ENCODE results near the gene HNRNPCL1. TPM values are rescaled to one million over a fixed set of nuclear protein-coding genes. Genes with fewer than 3 reads are reported as not detected.
"Not testable (repeated sequence)": the region's sequence is repeated elsewhere in the genome, so short reads cannot be mapped to it uniquely, and the experiment has no call there.

The HNRNPCL1 gene
- total RNA-seq, 2 experiments from 2014 or later = not detected

DNA sequence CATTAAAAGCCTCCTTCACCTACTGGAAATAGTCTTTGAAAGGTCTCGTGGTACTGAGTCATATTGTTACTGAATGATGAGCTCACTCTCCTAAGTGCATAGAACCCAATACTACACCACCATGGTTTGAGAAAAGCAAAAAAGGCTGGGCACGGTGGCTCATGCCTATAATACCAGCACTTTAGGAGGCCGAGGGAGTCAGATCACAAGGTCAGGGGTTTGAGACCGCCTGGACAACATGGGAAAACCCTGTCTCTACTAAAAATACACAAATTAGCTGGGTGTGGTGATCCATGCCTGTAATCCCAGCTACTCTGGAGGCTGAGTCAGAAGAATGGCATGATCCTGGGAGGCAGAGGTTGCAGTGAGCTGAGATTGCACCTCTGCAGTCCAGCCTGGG, 3.3 kb upstream of the HNRNPCL1 start:
- ChIA-PET POLR2A (no interaction called here), CTCF (ENCODE audit: unreplicated experiment) (no interaction called here)
- TF ChIP-seq, protein P1, sequence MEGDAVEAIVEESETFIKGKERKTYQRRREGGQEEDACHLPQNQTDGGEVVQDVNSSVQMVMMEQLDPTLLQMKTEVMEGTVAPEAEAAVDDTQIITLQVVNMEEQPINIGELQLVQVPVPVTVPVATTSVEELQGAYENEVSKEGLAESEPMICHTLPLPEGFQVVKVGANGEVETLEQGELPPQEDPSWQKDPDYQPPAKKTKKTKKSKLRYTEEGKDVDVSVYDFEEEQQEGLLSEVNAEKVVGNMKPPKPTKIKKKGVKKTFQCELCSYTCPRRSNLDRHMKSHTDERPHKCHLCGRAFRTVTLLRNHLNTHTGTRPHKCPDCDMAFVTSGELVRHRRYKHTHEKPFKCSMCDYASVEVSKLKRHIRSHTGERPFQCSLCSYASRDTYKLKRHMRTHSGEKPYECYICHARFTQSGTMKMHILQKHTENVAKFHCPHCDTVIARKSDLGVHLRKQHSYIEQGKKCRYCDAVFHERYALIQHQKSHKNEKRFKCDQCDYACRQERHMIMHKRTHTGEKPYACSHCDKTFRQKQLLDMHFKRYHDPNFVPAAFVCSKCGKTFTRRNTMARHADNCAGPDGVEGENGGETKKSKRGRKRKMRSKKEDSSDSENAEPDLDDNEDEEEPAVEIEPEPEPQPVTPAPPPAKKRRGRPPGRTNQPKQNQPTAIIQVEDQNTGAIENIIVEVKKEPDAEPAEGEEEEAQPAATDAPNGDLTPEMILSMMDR (conservative IDR thresholded peaks at IDR 0.05; ENCODE audit: low read length) = no peak
- TF ChIP-seq EZH2phosphoT487 (IDR thresholded peaks at IDR 0.05; ENCODE audit: borderline replicate concordance, low read depth, low read length) = no peak
- intact Hi-C loops (cut with micrococcal nuclease; ENCODE audit: unreplicated experiment) = no loop called here
- DNase-seq (ENCODE audit: low spot score) = no peak
- Histone ChIP-seq H3K9me2 (ENCODE audit: insufficient read depth, low read length) (no peaks in the 10 kb centered on the region), H2AFZ (ENCODE audit: low read length) (no peak overlapping the region), H3K4me1 (ENCODE audit: insufficient read depth, low read length, poor library complexity, severe bottlenecking) (no peaks in the 10 kb centered on the region), H3K27ac (ENCODE audit: low read depth, low read length, poor library complexity, severe bottlenecking) (no peak overlapping the region), H3K9me3 (ENCODE audit: low read length) (no peaks in the 10 kb centered on the region), H3K4me2 (ENCODE audit: low read length) (no peak overlapping the region), H3K4me3 (ENCODE audit: low read depth, low read length, poor library complexity, severe bottlenecking) (no peak overlapping the region), H3K36me3 (ENCODE audit: insufficient read depth, low read length) (no peaks in the 10 kb centered on the region), H4K20me1 (ENCODE audit: insufficient read depth, low read length) (no peaks in the 10 kb centered on the region), H3K79me2 (ENCODE audit: insufficient read depth, low read depth, low read length) (no peaks in the 10 kb centered on the region)
- no TSS peak for BruUV-seq (replicated peaks)

DNA sequence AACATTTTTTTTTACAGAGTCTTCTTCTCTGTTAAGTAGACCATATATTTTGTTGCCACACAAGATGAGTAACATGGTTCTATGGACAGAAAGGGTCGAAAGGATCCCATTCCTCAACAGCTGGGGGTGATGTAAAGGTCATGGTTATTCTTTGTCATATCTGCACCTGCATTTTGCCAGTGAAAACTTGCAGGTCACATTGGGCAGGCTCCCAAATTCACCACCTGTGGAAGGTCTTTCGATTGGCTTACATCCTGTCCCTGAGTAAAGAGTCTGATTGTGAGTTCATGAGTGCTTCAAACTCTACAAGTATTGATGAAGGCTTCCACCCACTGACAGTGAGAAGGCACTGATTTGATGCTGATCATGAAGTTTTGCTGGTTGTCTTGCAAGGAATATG, 15.3 kb downstream of the HNRNPCL1 start:
- H3K4me2 ChIP-seq (ENCODE audit: low read length); CTCF ChIA-PET (ENCODE audit: unreplicated experiment); H2AFZ ChIP-seq (ENCODE audit: low read length); H3K4me1 ChIP-seq (ENCODE audit: insufficient read depth, low read length, poor library complexity, severe bottlenecking); DNase-seq (ENCODE audit: low spot score); H3K4me3 ChIP-seq (ENCODE audit: low read depth, low read length, poor library complexity, severe bottlenecking); H4K20me1 ChIP-seq (ENCODE audit: insufficient read depth, low read length); H3K79me2 ChIP-seq (ENCODE audit: insufficient read depth, low read depth, low read length); H3K9me2 ChIP-seq (ENCODE audit: insufficient read depth, low read length); H3K9me3 ChIP-seq (ENCODE audit: low read length); H3K36me3 ChIP-seq (ENCODE audit: insufficient read depth, low read length); H3K27ac ChIP-seq (ENCODE audit: low read depth, low read length, poor library complexity, severe bottlenecking); intact Hi-C loops (cut with micrococcal nuclease; ENCODE audit: unreplicated experiment); POLR2A ChIA-PET; BruUV-seq (replicated peaks): not testable (repeated sequence)

DNA sequence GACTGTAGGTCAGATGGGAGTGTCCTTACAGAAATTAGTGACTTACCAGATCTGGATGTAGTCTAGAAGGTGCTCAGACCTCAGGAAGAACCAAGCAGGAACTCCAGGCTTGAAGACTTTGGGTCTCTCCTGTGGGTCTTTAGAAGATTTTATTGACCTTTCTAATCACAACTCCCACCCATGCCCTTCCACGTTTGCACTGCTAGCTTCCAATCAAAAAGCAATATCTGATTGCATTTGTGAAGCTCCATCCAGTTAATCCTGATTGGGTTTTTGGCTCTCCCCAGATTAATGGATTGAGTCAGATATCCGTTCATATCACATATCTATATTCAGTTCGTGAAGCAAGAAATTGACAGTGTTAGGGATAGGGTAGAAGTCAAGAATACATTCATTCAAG, 17.2 kb downstream of the HNRNPCL1 start, which contains the start of gene PRAMEF11:
Gene PRAMEF11 (minus strand): TSS at position 101 of the 400 bp plus-strand sequence. CDS start 2,621 bp downstream, outside the sequence.
- CTCF ChIA-PET (ENCODE audit: unreplicated experiment); intact Hi-C loops (cut with micrococcal nuclease; ENCODE audit: unreplicated experiment); POLR2A ChIA-PET; H4K20me1 ChIP-seq (ENCODE audit: insufficient read depth, low read length); H3K4me2 ChIP-seq (ENCODE audit: low read length); H2AFZ ChIP-seq (ENCODE audit: low read length); H3K4me1 ChIP-seq (ENCODE audit: insufficient read depth, low read length, poor library complexity, severe bottlenecking); H3K79me2 ChIP-seq (ENCODE audit: insufficient read depth, low read depth, low read length); BruUV-seq (replicated peaks); DNase-seq (ENCODE audit: low spot score); H3K9me2 ChIP-seq (ENCODE audit: insufficient read depth, low read length); H3K36me3 ChIP-seq (ENCODE audit: insufficient read depth, low read length); H3K27ac ChIP-seq (ENCODE audit: low read depth, low read length, poor library complexity, severe bottlenecking); H3K4me3 ChIP-seq (ENCODE audit: low read depth, low read length, poor library complexity, severe bottlenecking); H3K9me3 ChIP-seq (ENCODE audit: low read length): not testable (repeated sequence)

DNA sequence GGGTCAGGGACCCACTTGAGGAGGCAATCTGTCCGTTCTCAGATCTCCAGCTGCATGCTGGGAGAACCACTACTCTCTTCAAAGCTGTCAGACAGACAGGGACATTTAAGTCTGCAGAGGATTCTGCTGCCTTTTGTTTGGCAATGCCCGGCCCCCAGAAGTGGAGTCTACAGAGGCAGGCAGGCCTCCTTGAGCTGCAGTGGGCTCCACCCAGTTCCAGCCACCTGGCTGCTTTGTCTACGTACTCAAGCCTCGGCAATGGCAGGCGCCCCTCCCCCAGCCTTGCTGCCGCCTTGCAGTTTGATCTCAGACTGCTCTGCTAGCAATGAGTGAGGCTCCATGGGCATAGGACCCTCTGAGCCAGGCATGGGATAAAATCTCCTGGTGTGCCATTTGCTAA, 29.5 kb downstream of the HNRNPCL1 start:
- H4K20me1 ChIP-seq (ENCODE audit: insufficient read depth, low read length); H2AFZ ChIP-seq (ENCODE audit: low read length); BruUV-seq (replicated peaks); intact Hi-C loops (cut with micrococcal nuclease; ENCODE audit: unreplicated experiment); H3K27ac ChIP-seq (ENCODE audit: low read depth, low read length, poor library complexity, severe bottlenecking); H3K4me3 ChIP-seq (ENCODE audit: low read depth, low read length, poor library complexity, severe bottlenecking); H3K36me3 ChIP-seq (ENCODE audit: insufficient read depth, low read length); H3K4me2 ChIP-seq (ENCODE audit: low read length); POLR2A ChIA-PET; DNase-seq (ENCODE audit: low spot score); H3K9me3 ChIP-seq (ENCODE audit: low read length); H3K9me2 ChIP-seq (ENCODE audit: insufficient read depth, low read length); H3K79me2 ChIP-seq (ENCODE audit: insufficient read depth, low read depth, low read length); H3K4me1 ChIP-seq (ENCODE audit: insufficient read depth, low read length, poor library complexity, severe bottlenecking); CTCF ChIA-PET (ENCODE audit: unreplicated experiment): not testable (repeated sequence)

All from OCI-LY7 (cell line).